Common myeloid progenitor, CD34-positive (primary cell): ENCODE results near the gene MICOS13.

Experiments used
- CTCF ChIA-PET: fragments of 350-600 bp; sonication (Branson Sonifier 250); formaldehyde crosslinking; loops from one replicate; lab custom pipeline; 2021; ENCODE audit warnings: antibody characterized with exemption; lab: Charles Lee
- POLR2A ChIA-PET: fragments of 350-600 bp; sonication (Branson Sonifier 250); formaldehyde crosslinking; loops from one replicate; lab custom pipeline; 2021; ENCODE audit warnings: antibody characterized with exemption; lab: Charles Lee
- DNase-seq, 3 donors: peaks; one replicate each; pipeline versions ENCODE4 v3.0.0 to v3.0.0-alpha.2; 2013
- H3K27ac ChIP-seq, 2 experiments: 1 replicate in 1 of 2; 2 replicates in 1 of 2; pipeline ENCODE4 v1.7.0; 2013; ENCODE audit warnings: inconsistent platforms in 2 of 2, low read length in 2 of 2, mild to moderate bottlenecking in 2 of 2, low read depth in 1 of 2, moderate library complexity in 1 of 2; ENCODE audit not compliant: severe bottlenecking in 2 of 2, insufficient read depth in 1 of 2, poor library complexity in 1 of 2
- H3K27me3 ChIP-seq, 5 experiments: replicated peaks in 2 of 5; 1 replicate in 3 of 5; 2 replicates in 2 of 5; pipeline versions ENCODE4 v1.6.1 to v1.7.0; 2013; ENCODE audit warnings: low read length in 4 of 5, mild to moderate bottlenecking in 2 of 5, moderate library complexity in 2 of 5, inconsistent platforms in 1 of 5; ENCODE audit not compliant: insufficient read depth in 5 of 5, control insufficient read depth in 4 of 5
- H3K36me3 ChIP-seq, 4 experiments: 1 replicate in 2 of 4; 2 replicates in 2 of 4; pipeline versions ENCODE4 v1.6.1 to v1.7.0; 2013; ENCODE audit warnings: low read length in 3 of 4, control low read depth in 1 of 4, mild to moderate bottlenecking in 1 of 4; ENCODE audit not compliant: control insufficient read depth in 4 of 4, insufficient read depth in 4 of 4
- H3K4me1 ChIP-seq, 4 experiments: 1 replicate in 3 of 4; 2 replicates in 1 of 4; pipeline versions ENCODE4 v1.6.1 to v1.7.1; 2013; ENCODE audit warnings: low read length in 3 of 4, mild to moderate bottlenecking in 3 of 4, control low read depth in 1 of 4, inconsistent platforms in 1 of 4, moderate library complexity in 1 of 4; ENCODE audit not compliant: control insufficient read depth in 4 of 4, insufficient read depth in 4 of 4; ENCODE audit errors: control extremely low read depth in 1 of 4
- H3K4me3 ChIP-seq, 7 experiments: 1 replicate in 4 of 7; 2 replicates in 3 of 7; pipeline versions ENCODE4 v1.5.1 to v1.7.0; 2013; ENCODE audit warnings: mild to moderate bottlenecking in 7 of 7, low read length in 6 of 7, moderate library complexity in 6 of 7, inconsistent platforms in 2 of 7, low read depth in 2 of 7, control low read depth in 1 of 7; ENCODE audit not compliant: insufficient read depth in 4 of 7, control insufficient read depth in 1 of 7; ENCODE audit errors: extremely low read depth in 1 of 7
- H3K9me3 ChIP-seq, 5 experiments: 1 replicate in 4 of 5; 2 replicates in 1 of 5; pipeline versions ENCODE4 v1.6.1 to v1.7.1; 2013; ENCODE audit warnings: low read length in 4 of 5, mild to moderate bottlenecking in 2 of 5, inconsistent platforms in 1 of 5, low read depth in 1 of 5, moderate library complexity in 1 of 5; ENCODE audit not compliant: control insufficient read depth in 4 of 5, insufficient read depth in 2 of 5; ENCODE audit errors: control extremely low read depth in 1 of 5
- WGBS: methylation state at CpG from one replicate; pipeline ENCODE4 v1.1.5; 2013; ENCODE audit not compliant: insufficient coverage; 5-methylcytosine and 5-hydroxymethylcytosine counted together

Gene MICOS13

DNA sequence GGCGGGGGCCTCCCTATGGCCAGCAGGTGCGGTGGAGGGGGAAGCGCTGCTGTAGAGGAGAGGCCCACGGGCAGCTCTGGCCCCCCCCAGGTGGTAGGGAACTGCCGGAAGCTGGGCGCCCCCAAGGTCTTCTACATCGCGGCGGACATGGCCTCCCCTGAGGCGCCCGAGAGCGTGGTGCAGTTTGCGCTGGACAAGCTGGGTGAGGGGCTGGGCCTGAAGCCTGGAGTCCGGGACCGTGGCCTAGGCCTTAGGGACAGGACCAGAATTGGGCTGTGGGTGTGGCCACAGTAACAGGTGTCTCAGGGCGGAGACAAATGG, 6.0 kb upstream of the MICOS13 start:
- DNase-seq: no peak
- peaks cover 0 to 31% (median 20%) of the 10 kb centered on the region in 4 experiments for H3K4me1 ChIP-seq
- 3% methylated on average over 13 of the region's 16 CpGs for WGBS
- no peaks in the 10 kb centered on the region for H3K9me3 ChIP-seq
- peak overlapping the region; percentile 38 to 82 (median 66) for H3K4me3 ChIP-seq
- ChIA-PET CTCF (interaction anchor here (1.2 to 2.0 kb wide), 4 partner anchors 22 to 99 kb away, joined by 3 to 5 read pairs (median 4); no protein-coding TSS in a partner anchor), POLR2A (interaction anchor here (0.9 to 1.3 kb wide), 3 partner anchors 8 to 64 kb away, joined by 3 to 5 read pairs (median 3); partner anchors contain the start of genes CATSPERD, LONP1, SAFB and SAFB2)
- H3K36me3 ChIP-seq: peaks cover 0 to 6% (median 0%) of the 10 kb centered on the region in 4 experiments
- H3K27me3 ChIP-seq: no peaks in the 10 kb centered on the region
- peak overlapping the region in 1 of 2 experiments; percentile 68 for H3K27ac ChIP-seq

- CTCF ChIA-PET: no interaction called here
- DNase-seq: no peak
- H3K27ac ChIP-seq: no peak overlapping the region
- WGBS: 97% methylated on average over 8 of the region's 22 CpGs
- H3K36me3 ChIP-seq: no peaks in the 10 kb centered on the region
- no peaks in the 10 kb centered on the region for H3K27me3 ChIP-seq
- H3K4me1 ChIP-seq: peaks cover 0 to 30% (median 18%) of the 10 kb centered on the region in 4 experiments
- POLR2A ChIA-PET: no interaction called here
- no peaks in the 10 kb centered on the region for H3K9me3 ChIP-seq
- H3K4me3 ChIP-seq: no peak overlapping the region
These were observed 4.5 kb upstream of the MICOS13 start for GRCh38 chr19:5684694-5685430.

DNA sequence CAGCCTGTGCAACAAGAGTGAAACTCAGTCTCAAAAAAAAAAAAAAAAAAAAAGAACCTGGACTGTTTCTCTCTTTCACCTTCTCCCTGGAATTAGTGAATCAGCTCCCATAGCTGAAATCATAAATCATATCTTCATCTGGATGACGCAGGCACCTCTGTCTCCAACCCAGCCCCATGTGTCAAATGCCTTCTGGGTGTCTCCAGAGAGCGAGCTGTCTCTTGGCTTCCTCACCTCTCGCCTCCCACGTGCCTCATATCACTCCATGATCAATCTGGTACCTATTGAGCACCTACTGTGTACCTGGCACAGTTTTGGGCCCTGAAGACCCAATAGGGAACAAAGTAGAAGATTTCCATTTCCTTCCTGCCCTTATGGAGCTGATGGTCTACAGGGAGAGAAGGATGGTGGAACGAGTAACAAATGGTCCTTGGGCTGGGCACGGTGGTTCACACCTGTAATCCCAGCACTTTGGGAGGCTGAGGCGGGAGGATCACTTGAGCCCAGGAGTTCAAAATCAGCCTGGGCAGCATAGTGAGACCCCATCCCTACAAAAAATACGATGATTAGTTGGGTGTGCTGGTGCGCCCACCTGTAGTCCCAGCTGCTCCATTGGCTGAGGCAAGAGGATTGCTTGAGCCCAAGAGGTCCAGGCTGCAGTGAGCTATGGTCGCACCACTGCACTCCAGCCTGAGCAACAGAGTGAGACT, 3.0 kb upstream of the MICOS13 start:
- ChIA-PET CTCF (no interaction called here), POLR2A (no interaction called here)
- H3K4me3 ChIP-seq: no peak overlapping the region
- H3K4me1 ChIP-seq: peaks cover 0 to 35% (median 26%) of the 10 kb centered on the region in 4 experiments
- no peak for DNase-seq
- no peaks in the 10 kb centered on the region for H3K9me3 ChIP-seq
- no peaks in the 10 kb centered on the region for H3K27me3 ChIP-seq
- H3K27ac ChIP-seq: no peak overlapping the region
- H3K36me3 ChIP-seq: peaks cover 0 to 2% (median 0%) of the 10 kb centered on the region in 4 experiments
- 96% methylated on average over 5 of the region's 10 CpGs for WGBS

DNA sequence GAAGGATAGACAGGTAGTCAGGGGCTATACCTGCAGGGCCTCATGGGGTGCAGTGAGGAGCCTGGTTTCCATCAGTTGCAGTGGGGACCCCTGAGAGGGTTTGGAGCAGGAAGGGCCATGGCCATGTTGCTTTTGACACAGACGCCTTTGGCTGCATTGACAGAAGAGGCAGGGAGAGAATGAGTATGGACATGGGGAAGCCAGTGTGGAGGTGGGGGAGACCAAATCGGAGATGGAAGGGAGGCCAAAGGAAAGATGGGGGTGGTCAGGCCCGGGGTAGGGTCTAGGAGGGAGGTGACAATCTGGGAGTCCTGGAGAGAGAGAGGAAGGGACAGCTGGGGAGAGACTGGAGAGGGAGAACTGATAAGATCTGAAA, 1.8 kb upstream of the MICOS13 start:
- Histone ChIP-seq H3K9me3 (no peaks in the 10 kb centered on the region), H3K27me3 (no peaks in the 10 kb centered on the region), H3K4me3 (no peak overlapping the region), H3K4me1 (peaks cover 0 to 29% (median 21%) of the 10 kb centered on the region in 4 experiments), H3K36me3 (peaks cover 0 to 13% (median 3%) of the 10 kb centered on the region in 4 experiments), H3K27ac (no peak overlapping the region)
- ChIA-PET CTCF (no interaction called here), POLR2A (no interaction called here)
- no peak for DNase-seq
- WGBS: 96% methylated on average over 3 of the region's 3 CpGs

DNA sequence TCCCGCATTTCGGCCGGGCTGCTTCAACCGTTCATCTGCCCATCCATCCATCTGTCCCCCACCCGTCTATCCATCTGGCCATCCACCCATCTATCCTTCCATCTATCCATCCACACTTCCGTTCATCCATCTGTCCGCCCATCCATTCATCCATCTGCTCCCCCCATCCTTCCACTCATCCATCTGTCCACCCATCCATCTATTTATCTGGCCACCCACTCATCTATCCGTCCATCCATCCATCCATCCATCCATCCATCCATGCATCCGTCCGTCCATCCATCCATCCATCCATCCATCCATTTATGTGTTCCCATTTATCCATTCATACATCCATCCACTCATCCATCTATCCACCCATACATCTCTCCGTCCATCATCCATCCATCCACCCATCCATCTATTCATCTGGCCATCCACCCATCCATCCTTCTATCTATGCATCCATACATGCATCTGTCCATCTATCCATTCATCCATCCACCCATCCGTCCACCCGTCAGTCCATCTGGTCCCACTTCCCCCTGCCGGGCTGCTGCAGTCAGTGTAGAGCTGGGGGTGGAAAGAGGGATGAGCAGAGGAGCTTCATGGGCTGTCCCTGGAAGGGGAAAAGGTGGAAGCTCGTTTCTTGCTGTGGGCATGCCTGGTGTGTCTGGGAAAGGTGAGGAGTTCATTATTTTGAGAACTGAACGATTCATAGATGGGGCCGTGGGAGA, 1.2 kb upstream of the MICOS13 start:
- no peak overlapping the region for H3K27ac ChIP-seq
- H3K4me1 ChIP-seq: peaks cover 0 to 27% (median 20%) of the 10 kb centered on the region in 4 experiments
- H3K36me3 ChIP-seq: peaks cover 0 to 16% (median 3%) of the 10 kb centered on the region in 4 experiments
- H3K4me3 ChIP-seq: peak overlapping the region; percentile 4 to 97 (median 87)
- H3K9me3 ChIP-seq: no peaks in the 10 kb centered on the region
- no peak for DNase-seq
- ChIA-PET CTCF (no interaction called here), POLR2A (no interaction called here)
- no peaks in the 10 kb centered on the region for H3K27me3 ChIP-seq
- WGBS: 62% methylated on average over 14 of the region's 17 CpGs

GRCh38 chr19:5680084-5680436, 256 bp downstream of the MICOS13 start:
- ChIA-PET POLR2A (interaction anchor here (0.8 to 1.0 kb wide), 2 partner anchors 10 to 11 kb away, joined by 3 read pairs; partner anchors contain the start of gene RPL36), CTCF (interaction anchor here (1.1 kb wide), 1 partner anchor 8 kb away, joined by 5 read pairs; no protein-coding TSS in a partner anchor)
- H3K36me3 ChIP-seq: peaks cover 0 to 16% (median 3%) of the 10 kb centered on the region in 4 experiments
- H3K4me1 ChIP-seq: peaks cover 0 to 19% (median 13%) of the 10 kb centered on the region in 4 experiments
- no peaks in the 10 kb centered on the region for H3K27me3 ChIP-seq
- 1% methylated on average over 19 of the region's 23 CpGs for WGBS
- peak overlapping the region; percentile 67 to 97 for H3K27ac ChIP-seq
- peak overlapping the region; percentile 83 to 97 (median 90) for H3K4me3 ChIP-seq
- no peaks in the 10 kb centered on the region for H3K9me3 ChIP-seq
- no peak for DNase-seq
